Thymus (tissue), 11 donors: ENCODE measurements around the gene TECPR1. TPM values are rescaled to one million over a fixed set of nuclear protein-coding genes. Genes with fewer than 3 reads are reported as not detected.

Experiments
- DNase-seq, 9 donors: peaks; one replicate each; pipeline ENCODE4 v3.0.0-alpha.2; 2013; ENCODE audit warnings: low spot score in 9 of 9, low read depth in 6 of 9, missing footprints in 1 of 9
- H3K27ac ChIP-seq, 2 donors: one replicate each; pipeline ENCODE4 v1.5.1; 2013; ENCODE audit warnings: control low read depth in 1 of 2, low read depth in 1 of 2, low read length in 1 of 2, mild to moderate bottlenecking in 1 of 2, moderate library complexity in 1 of 2
- H3K27me3 ChIP-seq, 2 donors: one replicate each; pipeline ENCODE4 v1.5.1; 2013; ENCODE audit warnings: low read length in 1 of 2; ENCODE audit not compliant: control insufficient read depth in 2 of 2, insufficient read depth in 1 of 2
- H3K36me3 ChIP-seq, 2 donors: one replicate each; pipeline ENCODE4 v1.5.1; 2013; ENCODE audit warnings: low read length in 1 of 2, mild to moderate bottlenecking in 1 of 2, moderate library complexity in 1 of 2; ENCODE audit not compliant: control insufficient read depth in 2 of 2, insufficient read depth in 2 of 2
- H3K4me1 ChIP-seq, 2 donors: one replicate each; pipeline ENCODE4 v1.5.1; 2013; ENCODE audit warnings: low read length in 2 of 2; ENCODE audit not compliant: control insufficient read depth in 2 of 2, insufficient read depth in 2 of 2
- H3K4me3 ChIP-seq, 2 donors: one replicate each; pipeline ENCODE4 v1.5.1; 2013; ENCODE audit warnings: low read length in 2 of 2, control low read depth in 1 of 2, mild to moderate bottlenecking in 1 of 2
- H3K9me3 ChIP-seq, 2 donors: one replicate each; pipeline ENCODE4 v1.5.1; 2013; ENCODE audit warnings: low read length in 1 of 2, mild to moderate bottlenecking in 1 of 2; ENCODE audit not compliant: control insufficient read depth in 2 of 2, insufficient read depth in 1 of 2
- WGBS: extraction: QIAGEN DNeasy Blood & Tissue Kit; methylation state at CpG from one replicate; pipeline ENCODE4 v1.1.7; 2013; 5-methylcytosine and 5-hydroxymethylcytosine counted together
- polyA plus RNA-seq: library from polyadenylated mRNA; stranded (reverse); fragments of 200-250 nt; gene quantifications from one replicate; pipeline ENCODE4 v1.2.3, GENCODE V29; 2013
- total RNA-seq: library from RNA; stranded (reverse); fragments of 120-200 nt; gene quantifications from one replicate; pipeline ENCODE4 v1.2.4, GENCODE V29; 2013
- donor health status: healthy.

TECPR1 gene
- total and polyA plus RNA-seq, 2 donors: 12.7 to 30.0 TPM

GRCh38 chr7:98293746-98294145, 41.7 kb upstream of the TECPR1 start:
- no peaks in the 10 kb centered on the region for H3K27me3 ChIP-seq
- H3K9me3 ChIP-seq: no peaks in the 10 kb centered on the region
- H3K4me1 ChIP-seq: peaks cover 0 to 3% of the 10 kb centered on the region in 2 donors
- WGBS: 97% methylated on average over 13 of the region's 13 CpGs
- H3K27ac ChIP-seq: no peak overlapping the region
- DNase-seq: no peak
- peaks cover 5 to 9% of the 10 kb centered on the region in 2 donors for H3K36me3 ChIP-seq
- H3K4me3 ChIP-seq: no peak overlapping the region

GRCh38 chr7:98293265-98293664, 41.2 kb upstream of the TECPR1 start:
- no peak for DNase-seq
- Histone ChIP-seq H3K27me3 (no peaks in the 10 kb centered on the region), H3K4me3 (no peak overlapping the region), H3K27ac (no peak overlapping the region), H3K36me3 (peaks cover 5 to 9% of the 10 kb centered on the region in 2 donors), H3K4me1 (peaks cover 0 to 3% of the 10 kb centered on the region in 2 donors), H3K9me3 (no peaks in the 10 kb centered on the region)
- WGBS: 97% methylated on average over 17 of the region's 17 CpGs

- 92% methylated on average over 7 of the region's 7 CpGs for WGBS
- no peak overlapping the region for H3K27ac ChIP-seq
- no peak overlapping the region for H3K4me3 ChIP-seq
- no peak for DNase-seq
- H3K9me3 ChIP-seq: no peaks in the 10 kb centered on the region
- no peaks in the 10 kb centered on the region for H3K27me3 ChIP-seq
- H3K4me1 ChIP-seq: peaks cover 0 to 15% of the 10 kb centered on the region in 2 donors
- peaks cover 5 to 9% of the 10 kb centered on the region in 2 donors for H3K36me3 ChIP-seq
These were observed 39.7 kb upstream of the TECPR1 start for GRCh38 chr7:98291717-98292116.

GRCh38 chr7:98289333-98289875, 37.4 kb upstream of the TECPR1 start:
- DNase-seq: no peak
- H3K9me3 ChIP-seq: no peaks in the 10 kb centered on the region
- no peak overlapping the region for H3K4me3 ChIP-seq
- H3K27ac ChIP-seq: no peak overlapping the region
- H3K36me3 ChIP-seq: peaks cover 5 to 11% of the 10 kb centered on the region in 2 donors
- H3K4me1 ChIP-seq: peaks cover 3 to 16% of the 10 kb centered on the region in 2 donors
- whole genome bisulfite sequencing: 94% methylated on average over 4 of the region's 4 CpGs
- H3K27me3 ChIP-seq: no peaks in the 10 kb centered on the region

GRCh38 chr7:98288064-98288823, 36.2 kb upstream of the TECPR1 start:
- no peak for DNase-seq
- no peaks in the 10 kb centered on the region for H3K9me3 ChIP-seq
- no peaks in the 10 kb centered on the region for H3K27me3 ChIP-seq
- peaks cover 3 to 18% of the 10 kb centered on the region in 2 donors for H3K4me1 ChIP-seq
- H3K27ac ChIP-seq: no peak overlapping the region
- 75% methylated on average over 12 of the region's 12 CpGs for WGBS
- H3K36me3 ChIP-seq: peaks cover 7 to 12% of the 10 kb centered on the region in 2 donors
- H3K4me3 ChIP-seq: no peak overlapping the region

GRCh38 chr7:98287486-98287959, 35.5 kb upstream of the TECPR1 start:
- H3K4me1 ChIP-seq: peaks cover 5 to 26% of the 10 kb centered on the region in 2 donors
- no peaks in the 10 kb centered on the region for H3K9me3 ChIP-seq
- H3K27ac ChIP-seq: no peak overlapping the region
- 92% methylated on average over 14 of the region's 14 CpGs for WGBS
- peak in 1 of 9 donors; percentile 20 for DNase-seq
- peaks cover 7 to 9% of the 10 kb centered on the region in 2 donors for H3K36me3 ChIP-seq
- no peaks in the 10 kb centered on the region for H3K27me3 ChIP-seq
- no peak overlapping the region for H3K4me3 ChIP-seq

- Histone ChIP-seq H3K9me3 (no peaks in the 10 kb centered on the region), H3K4me1 (peaks cover 6 to 32% of the 10 kb centered on the region in 2 donors), H3K27me3 (peaks cover 0 to 6% of the 10 kb centered on the region in 2 donors), H3K4me3 (no peak overlapping the region), H3K36me3 (peaks cover 5 to 6% of the 10 kb centered on the region in 2 donors), H3K27ac (no peak overlapping the region)
- DNase-seq: no peak
- WGBS: 94% methylated on average over 21 of the region's 21 CpGs
These were observed 34.9 kb upstream of the TECPR1 start for GRCh38 chr7:98286701-98287485.

GRCh38 chr7:98286093-98286539, 34.1 kb upstream of the TECPR1 start:
- H3K27me3 ChIP-seq: peaks cover 0 to 6% of the 10 kb centered on the region in 2 donors
- DNase-seq: no peak
- H3K9me3 ChIP-seq: no peaks in the 10 kb centered on the region
- H3K36me3 ChIP-seq: peaks cover 2 to 3% of the 10 kb centered on the region in 2 donors
- 98% methylated on average over 14 of the region's 14 CpGs for WGBS
- peak overlapping the region in 1 of 2 donors; percentile 33 for H3K27ac ChIP-seq
- no peak overlapping the region for H3K4me3 ChIP-seq
- H3K4me1 ChIP-seq: peaks cover 6 to 32% of the 10 kb centered on the region in 2 donors
